HEK293T (cell line): ENCODE measurements around the gene KRTAP5-9.

ENCODE experiments used
- ARNT ChIP-seq: fragments of 450-650 bp; IDR thresholded peaks from 2 replicates; pipeline ENCODE4 v1.6.1; 2017; ENCODE audit warnings: mild to moderate bottlenecking
- BHLHE40 ChIP-seq: fragments of 450-650 bp; IDR thresholded peaks from 2 replicates; pipeline ENCODE4 v1.6.1; 2016; ENCODE audit warnings: mild to moderate bottlenecking, moderate library complexity, borderline replicate concordance
- ELF4 ChIP-seq: fragments of 450-650 bp; IDR thresholded peaks from 2 replicates; pipeline ENCODE4 v1.6.1; 2017; ENCODE audit warnings: antibody characterized with exemption
- FOXM1 ChIP-seq: fragments of 450-650 bp; IDR thresholded peaks from 2 replicates; pipeline ENCODE4 v1.6.1; 2017; ENCODE audit warnings: mild to moderate bottlenecking, borderline replicate concordance
- HDGF ChIP-seq: fragments of 450-650 bp; IDR thresholded peaks from 2 replicates; pipeline ENCODE4 v1.6.1; 2017; ENCODE audit warnings: antibody characterized with exemption, borderline replicate concordance
- NFRKB ChIP-seq: fragments of 450-650 bp; IDR thresholded peaks from 2 replicates; pipeline ENCODE4 v1.6.1; 2016; ENCODE audit warnings: mild to moderate bottlenecking, moderate library complexity
- SP1 ChIP-seq: fragments of 450-650 bp; IDR thresholded peaks from 2 replicates; pipeline ENCODE4 v1.6.1; 2017
- SUZ12 ChIP-seq: fragments of 450-650 bp; IDR thresholded peaks from 2 replicates; pipeline ENCODE4 v1.6.1; 2016; ENCODE audit warnings: mild to moderate bottlenecking
- TARDBP ChIP-seq: fragments of 450-650 bp; IDR thresholded peaks from 2 replicates; pipeline ENCODE4 v1.6.1; 2016
- ZNF384 ChIP-seq: fragments of 450-650 bp; IDR thresholded peaks from 2 replicates; pipeline ENCODE4 v1.6.1; 2016

DNA sequence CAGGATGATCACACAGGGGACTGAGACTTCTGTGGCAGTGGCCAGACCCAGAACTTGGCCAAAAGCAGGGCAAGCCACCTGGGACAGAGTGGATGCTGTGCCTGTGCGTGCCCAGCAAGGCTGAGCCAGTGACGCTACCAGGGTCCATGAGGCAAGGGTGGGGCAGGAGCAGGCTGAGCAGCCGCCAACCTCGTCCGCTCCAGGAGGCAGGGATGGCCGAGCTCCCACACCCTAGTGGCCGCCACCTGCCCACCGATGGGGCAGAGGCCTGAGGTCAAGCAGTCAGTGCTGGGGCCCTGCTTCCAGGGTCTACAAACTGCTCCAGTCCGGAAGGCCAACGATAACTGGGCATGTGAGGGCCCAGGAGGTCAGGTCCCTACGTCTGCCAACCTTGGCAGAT is 7.3 kb downstream of the KRTAP5-9 start:
- TF ChIP-seq NFRKB (no peak), HDGF (no peak), ARNT (no peak), ZNF384 (no peak), BHLHE40 (no peak), FOXM1 (no peak), SP1 (no peak), SUZ12 (no peak), TARDBP (no peak), ELF4 (no peak)
